ENCODE data around the gene RRAD. TPM values are rescaled to one million over a fixed set of nuclear protein-coding genes. Genes with fewer than 3 reads are reported as not detected.

RRAD gene
- total RNA-seq, 1 donor from 2014 or later, result 2.4 TPM

DNA sequence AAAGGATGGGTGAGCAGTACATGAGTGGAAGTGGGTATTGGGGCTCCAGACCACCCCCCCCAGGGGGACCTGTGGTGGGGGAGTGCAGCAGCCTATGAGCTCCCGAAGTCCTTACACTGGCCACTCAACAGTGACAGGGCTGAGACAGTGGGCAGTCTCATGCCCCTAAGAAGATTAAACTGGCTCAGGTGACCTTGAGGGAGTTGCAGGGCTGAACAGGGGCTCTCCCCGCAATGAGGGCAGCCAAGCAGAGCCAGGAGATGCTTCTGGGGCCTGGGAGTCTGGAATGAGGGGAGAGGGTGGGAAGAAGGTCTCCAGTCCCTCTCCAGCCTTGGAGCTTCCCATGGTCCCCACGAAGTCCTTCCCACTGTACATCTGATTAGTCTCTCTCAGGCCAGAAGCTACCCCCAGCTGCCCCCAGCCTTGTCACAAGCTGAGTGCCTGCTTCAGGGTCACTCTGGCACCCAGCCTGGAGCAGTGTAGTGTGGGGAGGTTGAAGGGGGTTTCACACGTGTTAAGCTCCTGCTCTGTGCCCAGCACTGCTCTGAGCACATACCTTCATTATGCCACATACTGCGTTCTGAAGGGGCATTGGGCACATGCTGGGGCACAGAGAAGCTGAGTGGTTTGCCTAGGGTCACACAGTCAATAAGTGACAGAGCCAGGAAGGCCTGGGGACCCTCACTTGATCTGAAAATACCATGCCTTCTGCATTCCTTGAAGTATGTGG lies 5.6 kb downstream of the RRAD start:
- FAIRE-seq (no peak), DNase-seq (ENCODE audit: low spot score in 2 of 2) (no peak)

DNA sequence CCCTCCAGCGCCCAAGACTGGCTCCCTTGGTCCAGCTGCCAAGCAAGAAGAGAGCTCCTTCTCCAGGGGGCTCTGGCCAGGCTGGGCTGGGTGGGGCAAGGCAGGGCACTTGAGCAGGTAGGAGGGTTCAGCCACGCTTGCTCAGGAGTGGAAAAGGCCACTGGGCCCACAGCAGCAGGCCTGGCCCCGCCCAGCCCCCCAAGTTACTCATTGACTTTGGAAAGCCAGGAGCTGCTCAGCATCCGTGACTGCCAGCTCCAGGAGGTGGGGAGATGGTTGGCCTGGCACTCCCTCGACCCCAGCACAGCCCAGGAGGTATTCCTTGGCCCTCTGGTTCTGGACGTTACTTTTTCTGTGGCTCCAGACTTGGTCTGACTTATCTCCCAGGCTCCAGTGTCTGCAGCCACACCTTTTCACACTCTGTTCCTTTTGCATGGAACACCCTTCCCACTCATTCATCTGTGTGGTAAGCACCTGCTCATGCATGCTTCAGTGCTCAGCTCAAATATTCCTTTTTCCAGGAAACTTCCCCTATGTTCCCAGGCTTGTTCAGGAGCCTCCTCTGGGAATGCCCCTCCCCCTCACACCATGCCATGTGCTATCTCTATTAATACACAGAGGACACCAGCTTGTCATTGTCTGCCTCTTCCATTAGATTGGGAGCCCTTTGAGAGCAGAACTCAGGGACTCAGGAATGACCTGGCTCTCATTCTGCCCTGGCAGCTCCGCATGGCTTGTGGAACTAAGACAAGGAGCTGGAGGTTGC lies 6.3 kb downstream of the RRAD start, which contains the start of gene CDH16:
Gene CDH16 (minus strand): TSS at position 83 of the 766 bp plus-strand sequence. CDS start 820 bp downstream, outside the sequence.
- FAIRE-seq, result no peak

DNA sequence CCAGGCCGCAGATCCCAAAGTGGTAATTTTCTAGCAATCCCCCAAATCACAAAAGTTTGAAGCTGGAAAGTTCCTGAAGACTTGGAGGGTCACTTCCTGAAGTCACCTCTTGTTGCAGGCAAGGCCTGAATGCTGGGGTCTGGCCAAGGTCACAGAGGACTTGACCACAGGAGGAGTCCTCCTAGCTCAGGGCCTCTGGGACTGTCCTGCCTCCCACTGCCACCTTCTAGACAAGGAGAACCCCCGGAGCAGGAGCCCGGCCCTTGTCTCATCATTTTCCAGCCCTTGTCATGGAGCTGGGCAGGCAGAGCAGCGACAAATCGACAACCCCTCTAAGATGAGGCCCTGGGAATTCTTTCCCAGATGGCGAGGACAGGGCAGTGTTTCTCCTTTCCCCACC lies 7.0 kb downstream of the RRAD start:
- DNase-seq (ENCODE audit: low spot score in 2 of 2), result no peak
- no peak for FAIRE-seq

More for the DNA sequence above, 6.3 kb downstream of the RRAD start, which contains the start of gene CDH16:
- no peak for DNase-seq (ENCODE audit: low spot score in 2 of 2)

DNA sequence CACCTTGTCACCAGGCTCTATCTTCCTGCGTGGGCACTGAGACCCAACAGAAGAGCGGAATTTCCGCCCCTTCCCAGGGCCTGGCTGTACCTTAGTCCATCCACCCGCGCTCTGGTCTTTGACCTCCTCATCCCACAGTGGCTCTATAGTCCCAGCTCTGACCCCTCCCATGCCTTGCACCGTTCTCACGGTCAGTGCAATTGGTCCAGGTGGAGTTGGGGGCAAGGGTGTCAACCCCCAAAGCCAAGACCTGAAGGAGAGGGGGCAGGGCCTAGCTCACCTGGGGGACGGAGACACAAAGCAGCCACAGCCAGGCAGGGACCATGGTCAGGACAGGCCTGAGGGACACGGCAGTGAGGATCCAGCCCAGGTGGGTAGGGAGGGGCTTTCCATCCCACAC lies 7.6 kb downstream of the RRAD start:
- DNase-seq (ENCODE audit: low spot score in 2 of 2) (no peak), FAIRE-seq (no peak)

DNA sequence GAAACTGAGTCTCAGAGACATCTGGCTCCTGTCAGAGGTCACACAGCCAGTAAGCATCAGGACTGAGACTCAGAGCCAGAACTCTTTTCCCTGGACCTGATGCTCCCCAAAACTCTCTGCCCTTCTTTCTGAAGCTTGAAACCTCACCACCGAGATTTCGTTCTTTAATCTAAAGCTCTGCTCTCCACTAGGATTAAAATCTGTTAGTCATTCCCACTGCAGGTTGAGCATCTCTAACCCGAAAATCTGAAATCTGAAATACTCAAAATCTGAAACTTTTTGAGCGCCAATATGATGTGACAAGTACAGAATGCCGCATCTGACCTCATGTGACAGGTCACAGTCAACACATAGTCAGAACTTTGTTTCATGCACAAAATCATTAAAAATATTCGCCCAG lies 8.8 kb downstream of the RRAD start:
- no peak for FAIRE-seq
- DNase-seq (ENCODE audit: low spot score in 2 of 2), result no peak

DNA sequence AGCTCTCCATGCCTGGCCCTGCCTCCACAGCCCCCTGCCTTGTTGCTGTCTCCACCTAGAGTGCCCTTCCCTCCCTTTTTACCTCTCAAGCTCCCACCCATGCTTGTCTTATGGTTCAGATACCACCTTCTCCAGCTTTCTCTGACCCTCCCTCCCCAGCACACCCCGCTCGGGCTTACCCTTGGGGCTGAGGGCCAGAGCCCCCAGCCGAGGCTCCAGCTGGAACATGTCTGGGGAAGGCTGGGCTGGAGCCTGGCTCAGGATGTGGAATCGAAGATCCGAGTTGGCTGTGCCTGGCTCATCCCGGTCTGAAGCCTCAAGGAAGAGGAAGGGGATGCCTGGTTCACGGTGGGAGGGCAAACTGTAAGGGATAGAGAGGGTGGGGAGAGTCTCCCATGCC lies 10.3 kb downstream of the RRAD start:
- DNase-seq (ENCODE audit: low spot score in 2 of 2), result no peak
- no peak for FAIRE-seq

DNA sequence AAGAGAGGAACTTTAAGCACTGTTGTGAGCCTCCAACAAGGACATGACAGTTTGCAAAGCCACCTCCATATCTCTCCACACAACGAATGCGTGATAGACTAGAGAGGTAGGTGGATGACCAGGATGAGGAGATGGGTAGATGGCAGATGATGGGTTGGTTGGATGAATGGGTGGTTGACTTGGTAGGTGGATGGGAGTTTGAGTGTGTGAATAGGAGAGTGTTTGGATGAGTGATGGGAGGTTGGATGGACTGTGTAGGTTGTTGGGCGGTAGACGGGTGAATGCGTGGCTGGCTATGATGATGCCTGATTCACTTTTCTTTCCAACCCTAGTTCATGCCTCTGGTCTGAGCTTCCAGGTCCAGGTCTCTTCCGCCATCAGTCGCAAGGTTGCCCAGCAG lies 10.8 kb downstream of the RRAD start:
- FAIRE-seq, result no peak
- DNase-seq (ENCODE audit: low spot score in 2 of 2), result no peak

DNA sequence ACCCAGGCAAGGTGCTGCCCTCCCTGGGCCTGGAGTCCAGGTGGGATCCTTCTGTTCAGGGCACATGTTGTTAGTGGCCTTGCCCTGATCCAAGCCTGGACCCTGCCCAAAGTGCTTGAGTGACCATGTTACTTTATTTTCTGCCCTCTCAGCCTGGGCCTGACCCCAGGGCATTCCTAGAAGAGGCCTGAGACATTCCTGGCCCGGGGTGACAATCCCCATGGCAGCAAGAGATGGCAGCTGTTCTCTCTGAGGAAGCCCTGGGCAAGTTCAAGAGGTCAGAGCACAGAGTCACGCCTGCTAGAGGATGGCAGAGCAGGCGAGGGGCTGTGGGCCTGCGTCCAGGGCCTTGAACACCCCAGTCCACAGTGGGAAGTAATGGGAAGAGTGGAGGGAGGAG lies 11.6 kb downstream of the RRAD start:
- DNase-seq (ENCODE audit: low spot score in 2 of 2) (no peak), FAIRE-seq (no peak)

DNA sequence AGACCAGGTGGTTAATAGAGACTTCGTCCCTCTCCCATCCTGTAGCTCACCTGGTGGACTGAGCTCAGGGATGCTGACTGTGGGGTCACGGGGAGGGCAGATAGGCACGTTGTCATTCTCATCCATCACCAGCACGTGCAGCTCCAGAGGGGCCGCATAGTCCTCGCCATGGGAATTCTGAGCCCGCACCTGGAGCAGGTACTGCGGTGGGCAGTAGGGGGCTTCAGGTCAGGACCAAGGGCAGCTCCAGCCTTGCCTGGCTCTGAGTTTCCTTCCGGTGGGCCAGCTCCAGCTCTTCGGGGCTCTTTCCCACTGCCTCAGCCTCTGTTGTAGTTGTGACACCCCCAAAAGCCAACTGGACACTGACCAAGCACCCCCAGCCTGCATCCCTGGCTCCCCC lies 12.3 kb downstream of the RRAD start:
- DNase-seq (ENCODE audit: low spot score in 2 of 2) (no peak), FAIRE-seq (no peak)

DNA sequence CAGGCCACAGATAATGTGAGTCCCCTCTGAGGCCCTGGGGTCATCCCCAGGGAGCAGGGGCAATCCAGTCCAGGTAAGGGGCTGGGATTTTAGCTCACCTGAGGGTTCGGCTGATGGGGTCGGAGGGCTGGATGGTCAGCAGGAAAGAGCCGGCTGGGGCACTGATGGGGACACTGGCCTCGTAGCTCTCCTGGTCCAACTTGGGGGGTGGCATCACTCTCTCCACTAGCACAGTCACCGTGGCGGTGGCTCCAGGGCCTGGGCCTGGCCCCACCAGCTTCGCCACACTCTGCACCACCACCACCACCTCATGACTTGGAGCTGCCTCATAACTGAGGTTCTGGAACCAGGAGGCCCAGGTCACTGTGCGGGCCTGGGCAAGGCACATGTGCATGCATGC lies 13.5 kb downstream of the RRAD start:
- FAIRE-seq, result no peak
- DNase-seq (ENCODE audit: low spot score in 2 of 2), result no peak

DNA sequence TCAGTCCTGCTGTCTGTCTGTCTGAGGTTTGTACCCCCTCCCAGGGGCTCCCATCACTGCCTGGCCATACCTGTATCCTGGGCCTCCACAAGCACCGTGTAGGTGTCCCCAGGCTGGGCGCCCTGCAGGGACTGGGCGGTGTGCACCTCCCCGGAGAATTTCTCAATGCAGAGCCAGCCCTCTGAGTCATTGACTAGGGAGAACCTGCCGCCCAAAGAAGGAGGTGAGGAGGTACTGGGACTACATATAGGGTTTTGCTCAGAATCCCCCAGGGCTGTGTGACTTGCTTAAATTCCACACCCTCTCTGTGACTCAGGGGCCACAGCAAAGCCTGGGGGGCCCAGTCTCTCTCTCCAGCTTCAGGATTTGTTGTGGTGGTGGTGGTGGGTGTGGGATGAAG lies 14.2 kb downstream of the RRAD start:
- no peak for FAIRE-seq
- no peak for DNase-seq (ENCODE audit: low spot score in 2 of 2)

DNA sequence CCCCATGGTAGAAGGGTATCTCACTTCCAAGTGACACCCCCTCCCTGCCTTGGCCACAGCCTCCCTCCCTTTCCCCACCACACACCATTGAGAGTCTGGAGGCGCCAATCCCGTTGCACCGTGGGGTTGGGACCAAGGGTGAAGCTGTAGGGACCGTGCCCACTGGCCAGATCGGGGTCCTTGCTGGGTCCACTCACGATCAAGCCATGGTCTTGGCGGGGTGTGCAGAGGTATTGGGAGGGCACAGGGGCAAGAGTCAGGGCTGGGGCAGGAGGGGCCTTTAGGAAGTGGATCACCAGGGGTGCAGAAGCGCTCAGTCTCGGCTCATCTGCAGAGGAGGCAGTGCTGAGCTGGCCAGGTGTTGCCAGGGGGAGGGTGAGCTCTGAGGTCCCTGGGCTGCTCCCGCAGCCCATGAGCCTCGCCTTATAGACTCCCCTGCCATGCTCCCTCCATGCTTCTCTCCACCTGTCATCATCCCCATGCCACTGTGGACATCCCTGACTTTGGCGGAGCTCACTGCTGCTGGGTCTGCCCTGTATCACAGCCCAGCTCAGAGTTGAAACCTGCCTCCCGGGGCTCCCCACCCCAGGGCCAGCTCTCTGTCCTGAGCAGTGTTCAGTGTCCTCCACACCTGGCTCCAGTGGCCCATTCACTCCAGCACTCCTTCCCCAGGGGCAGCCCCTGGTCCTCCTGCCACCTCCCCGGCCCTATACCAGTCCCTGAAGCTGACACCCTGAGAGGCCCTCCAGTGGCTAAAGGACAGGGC lies 15.0 kb downstream of the RRAD start:
- no peak for FAIRE-seq
- no peak for DNase-seq (ENCODE audit: low spot score in 2 of 2)

DNA sequence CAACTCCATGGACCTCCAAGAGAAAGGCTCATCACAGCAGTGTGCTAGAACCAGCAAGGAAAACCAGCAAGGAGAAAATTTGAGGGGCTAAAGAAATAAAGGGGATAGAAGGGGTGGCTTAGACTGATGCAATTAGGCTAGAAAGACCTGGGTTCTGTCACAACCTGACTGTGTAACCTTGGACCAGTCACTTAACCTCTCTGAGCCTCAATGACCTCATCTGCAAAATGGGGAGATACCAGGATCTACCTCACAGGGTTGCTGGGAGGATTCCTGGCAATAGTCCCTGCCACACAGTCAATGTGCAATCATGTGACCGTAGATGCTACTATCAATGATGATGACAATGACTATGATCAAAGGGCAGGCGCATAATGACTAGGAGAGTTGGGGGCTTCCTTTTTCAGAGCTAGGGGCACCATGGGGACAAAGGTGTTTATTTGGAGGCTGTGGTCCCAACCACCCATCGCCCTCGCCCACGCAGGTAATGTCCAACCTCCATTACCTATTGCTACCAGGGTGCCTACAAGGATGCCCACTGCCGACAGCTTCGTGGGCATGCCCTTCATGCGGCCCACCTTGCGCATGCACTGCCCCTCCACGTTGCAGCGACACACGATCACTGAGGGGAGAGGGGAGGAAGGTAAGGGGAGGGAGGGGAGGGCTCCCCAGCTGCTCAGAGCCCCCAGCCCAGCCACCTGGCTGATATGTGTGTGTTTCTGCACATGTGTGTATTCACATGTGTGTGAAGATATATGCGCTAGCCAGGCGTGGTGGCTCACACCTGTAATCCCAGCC lies 16.4 kb downstream of the RRAD start:
- DNase-seq (ENCODE audit: low spot score in 2 of 2) (no peak), FAIRE-seq (no peak)

DNA sequence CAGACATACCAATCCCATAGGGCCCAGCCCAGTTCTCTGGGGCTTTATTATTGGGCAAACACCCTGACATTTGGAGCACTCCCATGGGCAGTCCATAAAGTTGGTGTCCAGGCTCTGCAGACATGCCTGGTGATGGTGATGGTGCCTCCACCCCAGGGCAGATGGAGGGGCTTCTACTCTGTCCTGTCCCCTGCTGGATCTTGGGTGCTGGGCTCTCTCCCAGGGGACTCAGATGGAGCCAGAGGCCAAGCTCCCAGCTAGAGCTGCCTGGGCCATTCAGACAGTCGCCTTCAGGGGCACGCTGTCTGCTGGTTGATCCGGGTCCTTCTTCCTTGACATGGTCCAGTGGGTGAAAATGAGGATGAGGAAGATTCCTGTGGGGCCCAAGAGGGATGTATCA lies 17.2 kb downstream of the RRAD start:
- no peak for DNase-seq (ENCODE audit: low spot score in 2 of 2)
- no peak for FAIRE-seq

DNA sequence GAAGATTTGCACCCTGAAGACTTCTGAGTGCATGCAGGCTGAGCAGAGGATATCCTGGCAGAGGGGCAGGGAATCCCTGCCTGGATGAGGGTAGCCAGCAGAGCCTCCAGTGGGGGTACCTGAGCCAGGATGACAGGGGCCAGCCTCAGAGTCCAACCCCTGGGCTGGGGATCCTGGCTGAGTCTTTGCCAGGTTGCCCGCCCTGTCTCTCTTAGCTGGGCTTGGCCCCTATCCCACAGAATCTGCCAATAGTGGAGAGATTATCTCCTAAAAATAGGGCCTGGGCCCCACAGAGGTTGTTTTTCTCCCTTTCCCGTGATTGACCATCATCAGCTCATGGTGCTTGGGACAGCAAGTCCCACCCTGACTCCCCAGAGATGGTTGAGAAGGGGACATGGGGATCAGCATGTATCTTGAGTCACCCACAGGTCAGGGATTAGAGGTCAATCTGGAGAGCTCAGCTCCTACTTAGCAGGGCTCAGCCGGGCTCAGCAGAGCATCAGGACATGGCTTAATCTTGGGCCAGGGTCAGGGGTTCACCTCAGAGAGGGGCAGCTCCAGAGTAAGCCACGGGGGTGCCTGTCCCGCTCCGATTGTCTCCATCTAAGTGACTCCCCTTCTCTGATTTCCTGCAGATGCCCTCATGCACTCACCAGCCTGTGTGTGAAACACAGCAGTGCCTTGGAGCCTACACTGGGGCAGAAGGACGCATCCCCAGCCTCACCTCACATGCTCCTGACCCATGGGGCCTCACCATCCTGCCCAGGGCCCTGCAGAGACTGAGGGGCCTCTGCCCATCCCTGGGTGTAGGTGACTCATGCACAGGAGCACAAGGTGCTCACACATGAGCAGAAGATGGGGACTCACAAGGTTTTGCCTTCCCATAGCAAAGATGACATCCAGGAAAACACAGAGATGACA lies 18.2 kb downstream of the RRAD start:
- DNase-seq (ENCODE audit: low spot score in 2 of 2) (no peak), FAIRE-seq (no peak)

DNA sequence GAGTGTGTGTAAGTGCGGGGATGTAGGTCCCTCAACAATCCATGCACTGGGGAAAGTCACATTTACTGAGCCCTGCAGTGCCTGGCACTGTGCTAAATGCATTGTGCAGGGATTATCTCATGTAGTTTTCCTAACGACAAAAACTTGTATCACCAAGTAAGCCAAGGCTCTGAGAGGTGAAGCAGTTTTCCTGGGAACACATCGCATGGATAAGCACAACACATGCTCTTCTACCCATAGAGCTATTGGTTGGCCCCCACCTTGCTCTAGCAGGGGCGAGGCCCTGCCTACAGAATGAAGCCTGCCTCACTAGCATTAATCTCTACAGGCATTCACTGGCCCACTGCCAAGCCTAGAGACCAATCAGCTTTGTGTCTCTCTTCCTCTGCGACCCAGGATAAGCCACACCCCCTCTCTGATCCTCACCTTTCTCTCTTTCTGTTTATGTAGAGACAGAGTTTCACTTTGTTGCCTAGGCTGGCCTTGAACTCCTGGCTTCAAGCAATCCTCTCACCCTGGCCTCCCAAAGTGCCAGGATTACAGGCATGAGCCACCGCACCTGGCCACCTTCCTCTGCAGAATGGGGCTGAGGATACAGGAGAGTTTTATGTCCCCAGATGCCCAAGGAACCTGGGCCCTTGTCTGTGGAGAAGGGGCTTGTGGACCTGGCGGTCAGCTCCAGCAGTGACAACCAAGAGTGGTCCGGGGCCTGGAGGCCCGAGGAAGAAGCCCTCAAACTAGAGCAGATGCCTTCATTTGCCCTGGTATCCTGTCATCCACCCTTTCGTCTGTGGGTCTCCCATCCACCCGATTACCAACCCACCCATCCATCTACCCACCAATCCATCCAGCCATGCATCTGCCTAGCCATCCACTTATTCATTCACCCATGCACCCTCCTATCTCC lies 19.4 kb downstream of the RRAD start:
- DNase-seq (ENCODE audit: low spot score in 2 of 2), result no peak
- no peak for FAIRE-seq

DNA sequence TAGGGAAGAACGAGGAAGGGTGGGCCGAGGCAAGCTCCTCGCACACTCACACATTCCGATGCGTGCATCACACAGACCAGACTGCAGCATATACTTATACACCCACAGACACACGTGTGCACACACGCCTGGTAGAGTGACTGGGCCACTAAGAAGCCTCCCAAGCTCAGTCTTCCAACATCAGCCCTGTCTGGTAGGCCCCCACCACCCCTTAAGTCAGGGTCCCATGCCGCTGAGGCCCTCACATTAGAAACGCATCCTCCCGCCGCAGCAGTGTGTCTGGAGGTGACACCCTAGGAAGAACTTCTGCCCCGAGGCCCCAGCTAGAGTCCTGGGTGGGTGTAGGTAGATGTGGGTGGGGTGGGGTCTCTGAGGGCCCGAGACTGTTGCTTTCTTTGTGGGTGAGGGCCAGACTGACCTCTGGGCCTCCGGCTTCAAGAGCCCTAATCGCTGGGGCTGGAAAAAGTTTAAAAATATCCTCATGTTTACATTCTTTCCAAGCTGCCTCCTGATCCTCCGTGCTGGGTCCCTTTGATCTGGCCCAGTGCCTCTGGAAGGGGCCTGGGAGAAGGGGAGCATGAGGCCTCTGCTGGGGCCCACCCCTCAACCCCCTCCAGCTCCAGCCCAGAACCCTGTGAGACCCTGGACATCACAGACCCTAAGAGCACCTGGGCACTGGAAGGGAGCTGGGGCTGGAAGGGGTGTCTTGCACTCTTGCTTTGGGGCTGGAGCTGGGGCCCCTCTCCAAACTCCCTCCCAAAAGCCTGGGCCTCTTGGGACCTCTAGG lies 20.3 kb downstream of the RRAD start:
- DNase-seq (ENCODE audit: low spot score in 2 of 2) (no peak), FAIRE-seq (no peak)

DNA sequence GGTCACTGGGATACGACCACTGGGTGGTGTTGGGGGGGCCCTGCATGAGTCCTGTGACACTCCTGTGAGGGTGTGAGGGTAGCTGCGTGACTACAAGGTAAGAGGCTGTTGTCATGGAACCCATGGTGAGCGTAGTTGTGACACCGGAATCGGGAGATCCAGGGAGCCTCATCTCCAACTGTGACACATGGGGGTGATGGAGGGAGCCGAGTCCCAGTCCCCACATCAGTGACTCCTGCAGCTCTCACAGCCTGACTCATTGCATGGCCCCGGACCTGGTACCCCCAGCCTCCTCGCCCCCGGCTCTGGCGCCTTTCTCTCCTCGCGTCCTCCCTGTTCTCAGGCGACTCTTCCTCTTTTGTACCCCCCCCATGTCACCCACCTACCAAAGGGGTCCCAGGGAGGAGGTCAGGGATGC lies 20.9 kb downstream of the RRAD start:
- DNase-seq (ENCODE audit: low spot score in 2 of 2) (no peak), FAIRE-seq (no peak)
